GM18867 (cell line): ENCODE data around the gene PRICKLE4.
"Not testable (repeated sequence)": the region's sequence is repeated elsewhere in the genome, so short reads cannot be mapped to it uniquely, and the experiment has no call there.

Experiments used
- ATAC-seq: cut with Tn5 transposase; IDR thresholded peaks from one replicate; pipeline ENCODE4 v1.9.1; 2021; ENCODE audit warnings: mild to moderate bottlenecking, moderate library complexity; ENCODE audit not compliant: unreplicated experiment

Gene PRICKLE4

DNA sequence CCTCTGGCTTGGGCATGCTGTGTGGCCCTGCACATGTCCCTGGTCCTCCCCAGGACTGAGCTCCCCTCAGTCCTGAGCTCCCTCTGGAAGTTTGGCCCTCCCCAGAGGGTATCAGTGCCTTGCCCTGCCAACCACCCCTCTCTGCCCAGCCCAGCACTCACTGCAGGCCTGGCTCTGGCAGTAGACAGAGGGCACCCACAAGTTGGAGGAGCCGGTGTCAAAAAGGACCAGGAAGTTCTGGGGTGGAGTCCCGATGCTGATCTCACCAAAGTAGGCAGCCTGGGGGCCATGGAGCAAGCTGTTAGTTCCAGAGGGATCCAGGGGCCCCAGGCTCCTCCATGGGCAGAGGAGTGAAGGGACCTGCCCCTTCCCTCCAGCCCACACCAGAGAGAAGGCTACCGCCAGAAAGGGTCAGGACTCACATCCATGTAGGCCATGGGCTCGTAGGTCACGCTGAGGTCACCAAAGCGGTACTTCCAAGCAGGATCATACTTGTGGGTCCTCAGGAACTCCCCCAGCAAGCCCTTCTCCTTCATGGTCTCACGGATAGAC, 36.3 kb upstream of the PRICKLE4 start:
- ATAC-seq = no peak

DNA sequence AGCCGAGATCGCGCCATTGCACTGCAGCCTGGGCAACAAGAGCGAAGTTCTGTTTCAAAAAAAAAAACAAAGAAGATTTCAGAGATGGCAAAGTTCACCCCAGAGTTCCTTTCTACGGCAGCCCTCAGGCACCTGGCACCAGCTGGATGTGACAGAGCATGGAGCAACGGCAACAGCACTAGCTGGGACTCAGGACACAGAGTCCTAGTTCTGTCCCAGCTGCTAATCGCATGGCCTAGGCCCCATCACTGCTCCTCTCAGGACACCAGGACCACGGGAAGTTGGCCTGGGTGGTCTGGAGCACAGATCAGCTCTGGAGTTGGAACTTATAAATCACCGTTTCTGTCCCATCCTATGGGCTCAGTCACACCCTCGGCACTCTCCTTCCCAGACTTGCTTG, 34.5 kb upstream of the PRICKLE4 start:
- ATAC-seq = no peak

DNA sequence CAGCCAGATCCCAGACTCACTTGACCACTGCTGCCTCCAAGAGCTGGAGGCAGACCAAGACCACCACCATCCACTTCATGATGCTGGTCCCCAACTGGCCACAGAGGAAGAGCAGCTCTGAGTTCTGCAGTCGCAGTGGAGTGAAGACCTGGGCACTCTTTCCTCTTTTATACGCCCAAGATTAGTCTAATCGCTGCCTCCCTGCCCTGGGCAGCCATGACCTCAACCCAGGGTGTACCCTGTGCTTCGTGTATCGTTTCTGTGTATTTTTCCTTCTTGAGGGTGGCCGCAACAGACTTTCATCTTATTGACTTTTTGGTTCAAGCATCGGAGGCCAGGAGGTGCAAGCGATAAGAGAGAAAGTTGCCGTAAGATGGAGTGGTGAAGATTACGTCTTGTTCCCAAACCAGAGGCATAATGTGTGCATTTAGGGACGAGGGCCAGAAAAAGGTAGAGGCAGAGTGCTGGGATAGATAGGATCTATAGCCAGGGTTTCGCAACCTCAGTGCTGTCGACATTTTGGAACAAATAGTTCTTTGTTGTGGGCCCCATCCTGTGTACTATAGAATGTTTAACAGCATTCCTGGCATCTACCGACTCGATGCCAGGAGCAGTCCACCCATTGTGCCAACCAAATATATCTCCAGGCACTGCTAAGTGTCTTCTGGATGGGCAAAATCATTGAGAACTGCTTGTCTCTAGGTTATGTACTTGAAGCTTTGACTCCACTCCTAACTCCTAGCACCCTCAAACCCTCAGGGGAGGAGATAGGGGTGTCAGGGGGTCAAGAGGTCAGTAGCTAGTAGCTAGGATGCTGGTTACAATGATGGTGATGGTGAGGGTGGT, 33.1 kb upstream of the PRICKLE4 start, which contains the start of gene PGC:
Gene PGC, minus strand, starts transcription at position 142 of the 846 bp plus-strand sequence. Its CDS starts 63 bp downstream, at position 79.
- ATAC-seq = no peak

DNA sequence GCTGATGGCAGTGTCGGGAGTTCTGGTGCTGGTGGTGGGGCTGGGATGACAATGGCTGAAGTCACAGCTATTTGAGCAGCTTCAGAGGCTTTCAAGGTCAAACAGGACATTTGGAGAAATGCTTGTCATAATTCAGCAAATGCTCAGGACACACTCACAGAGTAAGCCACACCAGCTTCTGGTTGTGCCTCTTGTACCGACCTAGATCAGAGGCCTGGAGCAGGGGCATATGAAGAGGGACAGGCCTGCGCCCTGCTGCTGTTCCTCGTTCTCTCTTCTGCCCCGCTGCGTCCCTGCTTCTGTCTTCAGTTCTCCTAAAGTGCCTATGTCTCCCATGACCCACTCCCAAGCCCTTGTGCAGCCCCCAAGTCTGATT, 32.5 kb upstream of the PRICKLE4 start:
- ATAC-seq = no peak

DNA sequence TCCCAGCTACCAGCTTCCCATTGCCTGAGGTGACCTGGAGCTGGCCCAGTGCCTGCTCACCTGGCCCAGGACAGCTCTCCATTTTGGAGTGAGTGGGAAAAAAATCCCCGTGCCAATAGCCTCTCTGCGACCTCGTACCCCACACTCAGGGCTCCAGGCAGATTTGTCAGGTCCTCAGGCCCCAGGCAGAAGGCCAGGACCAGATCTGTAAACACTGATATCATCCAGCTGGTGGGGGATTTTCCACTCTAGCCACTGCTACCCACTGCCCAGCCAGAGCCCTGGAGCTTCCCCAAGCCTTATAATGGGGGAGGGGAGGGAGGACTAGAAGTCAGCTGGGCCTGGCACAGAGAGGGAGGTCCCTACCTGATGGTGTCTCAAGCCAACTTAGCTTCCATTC, 32.0 kb upstream of the PRICKLE4 start:
- ATAC-seq = no peak

DNA sequence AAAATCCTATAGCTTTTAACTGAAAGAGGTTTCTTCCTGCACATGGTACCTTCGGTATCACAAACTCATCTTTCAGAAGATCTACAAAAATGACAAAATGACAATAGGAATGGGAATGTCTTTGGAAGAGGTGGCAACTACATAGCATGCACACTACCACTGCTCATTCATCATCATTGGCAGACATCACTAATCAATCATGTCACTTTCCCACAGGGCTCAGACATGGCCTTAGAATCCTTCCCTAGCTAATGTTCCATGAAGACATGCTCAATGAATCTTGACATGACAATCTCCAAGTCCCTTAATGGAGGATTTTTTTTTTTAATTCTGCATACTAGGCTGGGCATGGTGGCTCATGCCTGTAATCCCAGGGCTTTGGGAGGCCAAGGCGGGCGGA, 30.2 kb upstream of the PRICKLE4 start:
- no peak for ATAC-seq

DNA sequence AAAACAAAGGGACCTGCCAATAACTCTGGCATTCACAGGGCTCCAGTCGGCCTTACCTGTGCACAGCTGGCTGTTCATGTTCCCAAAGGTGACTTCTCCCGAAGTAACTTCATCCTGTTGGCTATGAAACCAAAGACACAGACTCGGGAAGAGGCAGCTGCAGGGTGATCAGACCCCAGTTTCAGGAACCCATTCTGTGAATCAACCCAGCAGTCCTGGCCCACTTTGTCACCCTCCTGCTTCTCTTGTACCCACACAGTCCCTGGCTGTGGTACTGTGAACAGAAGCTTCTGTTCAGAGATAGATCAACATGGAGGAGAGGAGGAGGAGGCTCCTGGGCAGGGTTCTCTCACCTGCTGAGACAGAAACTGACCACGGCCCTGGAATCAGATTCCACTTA, 24.7 kb upstream of the PRICKLE4 start:
- ATAC-seq = no peak

DNA sequence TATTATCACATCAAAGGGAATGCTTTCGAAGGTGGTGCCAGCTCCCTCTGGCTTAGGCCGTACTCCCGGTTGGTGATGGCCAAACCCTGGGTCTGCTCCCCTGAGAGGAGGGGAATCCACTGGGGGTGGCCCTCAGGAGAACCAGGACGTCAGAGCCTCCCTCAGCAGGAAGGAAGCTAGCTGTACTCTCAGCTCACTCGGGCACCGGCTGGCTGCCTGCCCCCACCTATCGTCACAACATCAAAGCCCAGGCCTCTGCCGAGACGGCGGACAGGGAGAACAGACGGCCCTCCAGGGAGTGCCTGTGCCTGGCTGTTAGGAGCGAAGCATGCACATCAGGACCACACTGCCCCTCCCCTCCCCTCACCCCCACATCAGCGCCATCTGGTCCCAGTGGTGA, 24.2 kb upstream of the PRICKLE4 start:
- ATAC-seq = no peak

DNA sequence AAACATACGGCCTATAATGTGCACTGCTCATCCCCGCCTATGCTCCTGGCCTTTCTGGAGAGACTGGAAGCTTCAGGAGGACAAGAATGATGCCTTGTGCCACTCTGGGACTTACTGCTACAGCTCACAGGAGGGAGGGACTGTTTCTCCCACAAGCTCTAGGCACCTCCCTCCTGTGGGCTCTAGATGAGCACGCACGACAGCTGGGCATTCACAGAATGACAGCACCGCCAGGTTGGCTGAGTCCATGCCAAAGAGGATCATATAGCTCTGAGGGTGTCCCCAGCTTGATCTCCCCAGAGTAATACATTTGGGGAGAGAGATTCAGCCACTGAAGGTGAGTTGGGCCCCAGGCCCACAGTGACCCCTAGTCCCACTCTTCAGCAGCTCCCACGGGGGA, 23.3 kb upstream of the PRICKLE4 start:
- no peak for ATAC-seq

DNA sequence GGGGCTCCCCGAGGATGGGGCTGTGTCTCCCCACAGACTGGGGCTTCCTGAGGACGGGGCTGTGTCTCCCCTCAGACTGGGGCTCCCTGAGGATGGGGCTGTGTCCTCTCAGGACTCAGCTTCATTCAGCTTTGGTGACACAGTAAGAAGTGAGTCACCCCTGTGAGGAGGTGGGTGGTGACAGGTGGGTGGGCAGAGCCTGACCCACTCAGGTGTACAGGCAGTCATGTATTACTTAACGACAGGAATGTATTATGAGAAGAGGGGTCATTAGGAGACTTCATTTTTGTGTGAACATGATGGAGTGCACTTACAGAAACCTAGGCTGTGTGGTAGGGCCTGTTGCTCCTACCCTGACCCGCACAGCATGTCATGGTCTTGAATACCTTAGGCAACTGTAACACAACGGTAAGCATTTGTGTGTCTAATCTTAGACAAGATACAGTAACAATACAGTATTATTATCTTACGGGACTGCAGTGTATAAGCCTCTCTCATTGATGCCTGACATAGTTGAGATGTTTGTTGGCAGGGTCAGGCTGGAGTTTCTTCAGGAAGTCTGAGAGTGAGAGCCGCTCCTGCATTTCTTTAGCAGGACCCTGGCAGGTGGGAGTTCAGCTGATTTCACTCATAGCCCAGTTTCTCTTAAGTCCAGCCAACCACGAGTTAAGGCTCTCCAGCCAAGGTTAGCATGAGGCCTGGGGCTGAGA, 22.5 kb upstream of the PRICKLE4 start:
- ATAC-seq = no peak

DNA sequence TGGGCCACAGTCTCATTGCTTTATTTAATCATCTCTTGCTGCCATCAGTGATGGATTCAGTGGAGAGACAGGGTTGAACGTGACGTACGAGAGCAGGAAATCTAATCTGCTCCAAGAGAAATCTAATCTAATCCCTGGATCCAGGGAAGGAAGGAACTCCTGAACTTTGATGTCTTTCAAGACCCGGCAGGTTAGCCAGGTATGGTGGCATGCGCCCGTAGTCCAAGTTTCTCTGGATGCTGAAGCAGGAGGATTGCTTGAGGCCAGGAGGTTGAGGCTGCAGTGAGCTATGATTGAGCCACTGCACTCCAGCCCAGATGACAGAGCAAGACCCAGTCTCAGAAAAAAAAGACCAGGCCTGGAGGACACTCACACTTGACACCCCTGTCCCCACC, 21.9 kb upstream of the PRICKLE4 start:
- no peak for ATAC-seq

DNA sequence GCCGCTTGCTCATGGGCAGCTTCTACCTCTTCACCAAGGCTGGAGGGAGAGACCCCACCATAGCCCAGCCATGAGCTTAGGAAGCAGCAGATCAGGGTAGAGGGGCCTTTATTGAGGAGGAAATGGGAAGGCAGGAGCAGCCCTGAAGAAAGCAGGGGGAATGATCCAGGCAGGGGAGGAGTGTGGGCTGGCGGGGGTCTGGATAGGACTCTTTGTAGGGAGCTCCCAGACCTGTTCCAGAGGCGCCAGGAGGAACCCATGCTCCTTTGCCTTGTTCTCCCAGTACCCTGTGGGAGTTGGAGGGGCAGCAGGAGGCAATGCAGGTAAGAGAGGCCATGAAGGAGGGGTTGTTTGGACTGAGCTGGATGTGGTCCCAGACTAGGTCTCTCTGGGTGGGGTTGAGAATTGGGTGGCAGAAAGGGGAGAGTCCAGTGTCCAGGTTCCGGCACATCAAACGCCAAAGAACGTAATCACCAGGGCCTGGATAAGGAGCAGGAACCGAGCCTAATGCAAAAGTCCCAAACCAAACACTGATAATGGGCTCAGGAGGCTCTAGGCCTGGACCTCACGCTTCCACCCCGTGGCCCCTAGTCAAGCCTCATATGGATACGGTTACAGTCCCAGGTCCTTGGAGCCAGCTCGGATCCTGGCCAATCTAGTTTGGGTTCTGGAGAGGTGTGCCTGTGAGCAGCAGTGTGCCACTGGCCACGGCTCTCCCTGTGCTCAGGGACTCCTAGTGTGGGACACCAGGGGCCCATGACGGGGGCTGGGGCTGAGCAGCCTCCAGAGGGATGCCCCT, 21.3 kb upstream of the PRICKLE4 start:
- ATAC-seq = no peak

DNA sequence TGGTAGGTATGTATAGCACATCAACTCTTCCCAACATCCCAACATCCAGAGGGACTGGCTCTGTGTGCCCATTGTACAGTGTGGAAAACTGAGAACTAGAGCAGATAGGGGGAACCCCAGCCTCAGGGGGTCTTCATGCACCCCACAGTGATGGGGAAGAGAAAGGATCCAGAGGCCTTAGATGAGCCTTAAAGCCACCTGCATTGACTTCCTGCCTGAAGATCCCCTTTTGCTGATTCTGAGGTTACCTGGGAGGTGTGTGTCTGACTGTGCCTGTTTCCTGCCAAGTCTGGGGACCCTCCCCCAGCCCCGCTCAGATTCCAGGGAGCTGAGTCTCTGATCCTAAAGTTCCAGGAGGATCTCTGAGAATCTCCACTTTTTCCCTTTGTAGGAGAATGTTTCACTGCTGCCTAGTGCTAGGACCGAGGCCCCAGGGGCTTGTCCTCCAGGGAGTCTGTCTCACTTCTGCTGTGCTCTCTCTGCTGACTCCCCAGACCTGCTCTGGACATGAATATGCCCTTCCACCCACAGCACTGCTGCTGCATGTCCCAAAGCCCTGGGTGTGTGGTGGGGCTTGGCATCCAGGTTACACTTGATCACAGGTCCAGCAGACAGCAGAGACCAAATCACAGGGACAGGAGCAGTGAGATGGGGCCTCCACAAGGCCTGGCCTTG, 20.5 kb upstream of the PRICKLE4 start:
- no peak for ATAC-seq

DNA sequence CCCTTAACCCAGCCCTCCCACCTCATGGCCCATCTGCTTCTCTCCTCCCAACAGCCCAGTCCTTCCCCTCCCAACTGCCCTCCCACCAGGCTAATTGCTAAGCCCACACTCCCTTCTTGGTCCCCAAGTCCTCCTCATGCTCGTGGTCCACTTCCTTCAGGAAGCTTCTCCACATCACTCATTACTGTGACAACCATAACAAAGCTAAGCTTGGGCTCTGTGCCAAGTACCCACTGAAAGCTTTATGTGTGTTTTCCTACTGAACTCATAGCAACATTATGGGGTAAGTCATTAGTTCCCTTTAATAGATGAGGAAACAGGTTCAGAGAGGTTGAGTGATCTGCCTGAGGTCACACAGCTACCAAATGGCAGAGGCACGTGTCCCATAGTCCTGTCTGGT, 17.1 kb upstream of the PRICKLE4 start:
- no peak for ATAC-seq

DNA sequence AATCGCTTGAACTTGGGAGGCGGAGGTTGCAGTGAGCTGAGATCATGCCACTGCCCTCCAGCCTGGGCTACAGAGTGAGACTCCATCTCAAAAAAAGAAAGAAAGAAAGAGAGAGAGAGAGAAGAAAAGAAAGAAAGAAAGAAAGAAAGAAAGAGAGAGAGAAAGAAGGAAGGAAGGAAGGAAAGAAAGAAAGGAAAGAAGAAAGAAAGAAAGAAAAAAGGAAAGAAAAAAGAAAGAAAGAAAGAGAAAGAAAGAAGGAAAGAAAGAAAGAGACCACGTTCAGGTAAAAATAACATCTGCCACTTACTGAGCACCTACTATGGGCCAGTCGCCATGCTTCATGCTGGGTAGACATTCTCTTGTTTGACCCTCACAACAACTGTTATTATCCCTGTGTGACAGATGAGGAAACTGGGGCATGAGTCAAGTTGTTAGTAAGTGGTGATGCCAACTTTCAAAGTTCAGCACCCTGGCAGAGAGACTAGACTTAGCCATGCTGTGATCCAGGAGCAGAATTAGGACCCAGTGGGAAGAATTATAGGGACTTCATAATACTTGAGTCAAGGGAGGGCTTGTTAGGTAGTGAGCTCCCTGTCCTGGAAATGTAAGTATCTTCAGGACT, 14.4 kb upstream of the PRICKLE4 start:
- not testable (repeated sequence) for ATAC-seq

DNA sequence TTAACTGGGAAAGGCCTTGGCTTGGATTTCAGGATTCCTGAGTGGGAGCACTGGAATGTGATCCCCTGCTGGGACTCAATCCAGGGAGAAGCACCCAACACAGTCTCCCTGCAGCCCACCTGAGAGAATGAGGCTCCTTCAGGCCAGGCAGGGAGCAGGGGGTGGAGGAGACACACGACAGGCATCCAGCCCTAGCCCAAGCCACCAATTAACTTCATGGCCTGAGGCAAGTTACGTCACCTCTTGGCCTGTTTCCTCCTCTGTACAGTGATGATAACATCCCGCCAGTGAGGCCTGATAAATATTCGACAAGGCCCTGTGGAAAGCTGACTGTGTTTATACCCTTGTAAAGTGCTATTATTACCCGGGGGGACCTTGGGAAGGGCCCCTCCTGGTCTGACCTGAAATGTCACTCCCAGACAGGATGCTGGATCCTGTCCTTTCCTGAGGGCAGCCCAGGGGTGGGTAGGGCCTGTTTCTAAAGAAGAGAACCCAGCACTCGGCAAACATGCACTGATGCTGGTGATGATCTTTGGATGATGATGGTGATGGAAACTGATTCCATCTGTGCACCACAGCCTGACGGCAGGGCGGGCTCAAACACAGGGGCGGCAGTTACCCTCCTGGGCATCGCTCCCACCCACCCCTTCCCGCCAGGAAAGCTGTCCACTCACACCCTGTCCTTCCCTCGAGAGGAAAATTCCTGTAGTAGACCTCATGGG, 13.3 kb upstream of the PRICKLE4 start:
- no peak for ATAC-seq

DNA sequence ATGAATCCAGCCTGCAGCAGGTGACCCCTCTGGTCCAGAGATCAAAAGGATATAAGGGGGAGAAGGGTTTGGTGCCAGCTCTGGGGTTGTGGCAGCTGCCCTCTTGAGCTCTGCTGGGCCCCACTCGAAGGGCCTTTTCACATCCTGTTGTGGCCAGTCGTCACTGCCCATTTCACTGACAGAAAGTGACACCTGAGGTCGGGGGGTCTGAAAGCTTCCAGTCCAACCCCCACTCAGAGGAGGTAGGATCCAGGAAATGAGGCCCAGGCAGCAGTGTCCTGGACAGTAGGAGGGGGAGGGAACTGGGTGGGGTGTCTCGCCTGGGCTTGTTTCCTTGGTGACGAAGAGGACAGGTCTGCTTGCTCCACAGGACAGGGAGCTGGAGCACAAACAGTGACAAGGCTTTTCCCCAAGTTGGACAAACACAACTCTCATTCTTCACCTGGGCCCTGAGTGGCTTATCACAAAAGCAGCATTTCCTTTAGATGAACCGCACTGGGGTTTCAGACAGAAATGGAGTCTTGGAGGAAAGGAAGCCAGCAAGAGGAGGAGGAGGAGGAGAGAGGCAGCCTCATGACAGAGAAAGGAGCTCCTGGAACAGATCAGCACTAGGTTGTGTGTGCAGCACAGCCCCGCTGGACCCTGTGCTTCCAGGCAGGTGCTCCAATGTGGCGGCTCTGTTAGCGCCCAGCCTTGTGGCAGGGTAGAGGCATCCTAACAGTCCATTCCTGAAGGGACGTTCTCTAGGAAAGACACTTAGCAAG, 11.9 kb upstream of the PRICKLE4 start:
- no peak for ATAC-seq

DNA sequence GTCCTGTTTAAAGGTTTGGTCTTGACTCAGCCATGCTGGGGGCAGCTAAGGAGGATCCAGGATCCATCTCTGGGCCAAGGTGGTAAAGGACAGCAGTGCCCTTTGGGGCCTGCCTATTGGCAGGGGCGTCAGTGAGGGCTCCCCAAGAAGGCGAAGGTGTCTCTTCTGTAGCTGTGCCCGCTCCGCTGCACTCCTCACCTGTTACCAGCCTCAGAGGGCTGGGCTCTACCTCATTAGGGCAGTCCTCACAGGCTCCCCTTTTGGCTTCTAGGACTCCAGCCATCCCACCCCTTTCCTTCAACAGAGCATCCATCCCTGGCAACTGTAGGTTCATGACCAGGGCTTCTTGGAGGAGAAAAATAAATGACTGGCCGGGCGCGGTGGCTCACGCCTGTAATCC, 11.2 kb upstream of the PRICKLE4 start:
- ATAC-seq = no peak
